GM12872 (cell line): ENCODE results near the gene IL17REL.

Source experiments
- TF ChIP-seq, protein P1 (sequence below): IDR thresholded peaks from 3 replicates; pipeline ENCODE4 v1.5.1; 2011; ENCODE audit warnings: low read depth, mild to moderate bottlenecking, low read length, moderate library complexity; ENCODE audit not compliant: insufficient read depth

The IL17REL gene

DNA sequence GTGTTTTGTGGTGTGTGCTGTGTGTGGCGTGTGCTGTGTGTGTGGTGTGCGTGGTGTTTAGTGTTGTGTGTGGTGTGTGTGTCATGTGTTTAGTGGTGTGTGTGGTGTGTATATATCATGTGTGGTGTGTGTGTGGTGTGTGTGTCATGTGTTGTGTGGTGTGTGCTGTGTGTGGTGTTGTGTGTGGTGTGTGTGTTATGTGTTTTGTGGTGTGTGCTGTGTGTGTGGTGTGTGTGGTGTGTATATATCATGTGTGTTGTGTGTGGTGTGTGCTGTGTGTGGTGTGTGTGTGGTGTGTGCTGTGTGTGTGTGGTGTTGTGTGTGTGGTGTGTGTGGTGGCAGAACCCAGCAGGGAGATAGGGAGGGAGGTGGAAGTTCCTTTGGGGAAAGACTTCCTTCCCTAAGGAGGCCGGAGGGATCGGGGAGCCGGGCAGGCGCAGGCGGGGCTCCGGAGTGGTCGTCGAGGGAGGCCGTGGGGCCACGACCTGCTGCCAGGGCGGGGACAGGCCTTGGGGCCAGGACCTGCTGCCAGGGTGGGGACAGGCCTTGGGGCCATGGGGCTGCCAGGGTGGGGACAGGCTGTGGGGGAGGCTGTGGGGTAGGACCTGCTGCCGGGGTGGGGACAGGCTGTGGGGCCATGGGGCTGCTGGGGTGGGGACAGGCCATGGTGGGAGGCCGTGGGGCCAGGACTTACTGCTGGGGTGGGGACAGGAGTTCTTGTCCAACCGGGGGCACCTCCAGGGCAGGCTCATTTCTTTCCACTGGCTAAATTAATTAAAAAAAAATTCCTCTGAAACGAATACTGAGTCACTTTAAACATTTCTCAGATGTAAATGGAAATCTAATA, 36.8 kb downstream of the IL17REL start:
- TF ChIP-seq, protein P1, sequence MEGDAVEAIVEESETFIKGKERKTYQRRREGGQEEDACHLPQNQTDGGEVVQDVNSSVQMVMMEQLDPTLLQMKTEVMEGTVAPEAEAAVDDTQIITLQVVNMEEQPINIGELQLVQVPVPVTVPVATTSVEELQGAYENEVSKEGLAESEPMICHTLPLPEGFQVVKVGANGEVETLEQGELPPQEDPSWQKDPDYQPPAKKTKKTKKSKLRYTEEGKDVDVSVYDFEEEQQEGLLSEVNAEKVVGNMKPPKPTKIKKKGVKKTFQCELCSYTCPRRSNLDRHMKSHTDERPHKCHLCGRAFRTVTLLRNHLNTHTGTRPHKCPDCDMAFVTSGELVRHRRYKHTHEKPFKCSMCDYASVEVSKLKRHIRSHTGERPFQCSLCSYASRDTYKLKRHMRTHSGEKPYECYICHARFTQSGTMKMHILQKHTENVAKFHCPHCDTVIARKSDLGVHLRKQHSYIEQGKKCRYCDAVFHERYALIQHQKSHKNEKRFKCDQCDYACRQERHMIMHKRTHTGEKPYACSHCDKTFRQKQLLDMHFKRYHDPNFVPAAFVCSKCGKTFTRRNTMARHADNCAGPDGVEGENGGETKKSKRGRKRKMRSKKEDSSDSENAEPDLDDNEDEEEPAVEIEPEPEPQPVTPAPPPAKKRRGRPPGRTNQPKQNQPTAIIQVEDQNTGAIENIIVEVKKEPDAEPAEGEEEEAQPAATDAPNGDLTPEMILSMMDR = no peak

DNA sequence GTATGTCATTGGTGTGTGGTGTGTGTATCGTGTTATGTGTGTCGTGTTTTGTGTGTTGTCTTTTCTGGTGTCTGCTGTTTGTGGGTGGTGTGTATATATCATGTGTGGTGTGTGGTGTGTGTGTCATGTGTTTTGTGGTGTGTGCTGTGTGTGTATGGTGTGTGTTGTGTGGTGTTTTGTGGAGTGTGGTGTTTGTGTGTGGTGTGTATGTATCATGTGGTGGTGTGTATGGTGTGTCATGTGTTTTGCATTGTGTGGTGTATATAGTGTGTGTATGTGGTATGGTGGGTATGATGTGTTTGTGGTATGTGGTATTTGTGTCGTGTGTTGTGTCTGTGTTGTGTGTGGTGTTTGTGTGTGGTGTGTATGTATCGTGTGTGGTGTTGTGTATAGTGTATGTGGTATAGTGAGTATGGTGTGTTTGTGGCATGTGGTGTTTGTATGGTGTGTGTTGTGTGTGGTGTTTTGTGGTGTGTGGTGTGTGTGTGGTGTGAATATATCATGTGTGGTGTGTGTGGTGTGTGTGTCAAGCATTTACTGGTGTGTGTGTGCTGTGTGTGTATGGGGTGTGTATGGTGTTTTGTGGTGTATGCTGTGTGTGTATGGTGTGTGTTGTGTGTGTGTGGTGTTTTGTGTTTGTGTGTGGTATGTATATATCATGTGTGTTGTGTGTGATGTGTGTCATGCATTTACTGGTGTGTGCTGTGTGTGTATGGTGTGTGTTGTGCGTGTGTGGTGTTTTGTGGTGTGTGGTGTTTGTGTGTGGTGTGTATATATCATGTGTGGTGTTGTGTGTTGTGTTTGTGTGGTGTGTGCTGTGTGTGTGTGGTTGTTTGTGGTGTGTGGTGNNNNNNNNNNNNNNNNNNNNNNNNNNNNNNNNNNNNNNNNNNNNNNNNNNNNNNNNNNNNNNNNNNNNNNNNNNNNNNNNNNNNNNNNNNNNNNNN, 39.3 kb downstream of the IL17REL start:
- TF ChIP-seq, protein P1 = no peak

DNA sequence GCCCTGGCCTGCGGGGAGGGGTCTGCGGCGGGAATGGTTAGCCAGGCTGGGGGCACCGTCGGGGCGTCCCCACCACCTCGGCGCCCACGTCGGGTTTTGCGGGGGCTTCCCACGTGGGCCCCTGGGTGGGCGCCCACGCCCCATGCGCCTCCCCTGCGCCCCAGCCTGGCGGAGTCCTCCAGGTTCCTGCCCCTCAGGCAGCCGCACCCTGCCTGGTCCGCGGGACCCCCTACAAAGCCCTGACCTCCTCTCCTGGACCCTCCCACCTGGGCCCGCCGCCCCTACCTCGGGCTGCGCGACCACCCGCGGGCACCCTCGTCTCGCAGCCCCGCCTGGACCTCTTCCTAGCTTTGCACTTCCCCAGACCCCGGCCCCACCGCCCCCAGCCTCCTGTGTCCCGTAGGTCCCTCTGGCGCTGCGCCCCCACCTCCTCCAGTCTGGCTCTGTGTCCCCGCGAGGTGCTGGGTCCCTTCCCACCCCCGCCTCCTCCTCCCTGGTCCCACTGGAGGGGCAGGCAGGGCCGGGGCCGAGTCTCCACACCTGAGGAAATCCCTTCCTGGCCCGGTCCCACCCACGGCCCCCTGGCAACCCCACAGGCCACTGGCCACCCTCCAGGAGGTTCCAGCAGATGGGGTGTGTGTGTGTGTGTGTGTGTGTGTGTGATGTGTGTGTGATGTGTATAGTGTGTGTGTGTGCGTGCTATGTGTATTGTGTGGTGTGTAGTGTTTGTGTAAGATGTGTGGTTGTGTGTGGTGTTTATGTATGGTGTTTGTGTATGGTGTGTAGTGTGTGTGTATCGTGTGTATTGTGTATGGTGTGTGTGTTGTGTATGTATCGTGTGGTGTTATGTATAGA, 40.2 kb downstream of the IL17REL start:
- TF ChIP-seq, protein P1 = no peak

- TF ChIP-seq, protein P1 = no peak
These were observed 41.1 kb downstream of the IL17REL start for GRCh38 chr22:49971232-49972162.

DNA sequence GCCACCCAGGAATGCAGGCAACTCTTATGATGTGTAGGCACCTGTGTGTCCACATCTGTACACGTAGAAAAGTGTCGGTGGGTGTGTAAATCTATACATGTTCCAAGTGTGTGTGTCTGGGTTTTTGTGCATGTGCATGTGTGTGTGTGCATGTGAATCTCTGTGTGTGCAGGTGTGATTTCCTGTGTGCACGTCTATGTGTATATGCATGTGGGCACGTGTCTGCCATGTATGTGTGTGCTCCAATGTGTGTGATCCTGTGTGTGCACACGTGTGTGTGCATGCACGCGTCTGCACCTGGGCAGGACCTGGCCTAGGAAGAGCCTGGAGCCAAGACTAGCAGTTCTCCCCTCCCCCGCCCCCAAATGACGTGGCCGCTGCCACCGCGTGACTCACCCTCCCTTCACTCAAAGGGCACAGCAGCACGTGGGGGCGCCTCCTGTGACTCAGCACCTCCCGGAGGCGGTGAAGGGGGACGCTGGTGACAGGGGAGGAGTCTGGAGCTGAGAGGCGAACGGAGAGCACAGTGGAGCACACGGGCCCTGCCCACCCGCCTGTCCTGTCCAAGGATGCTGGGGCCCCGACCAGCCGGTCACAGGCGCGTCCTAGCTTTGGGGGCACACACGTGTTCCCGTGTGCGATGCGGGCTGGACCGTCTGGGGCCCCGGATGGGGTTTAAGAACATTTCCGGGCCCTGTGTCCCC, 41.9 kb downstream of the IL17REL start:
- TF ChIP-seq, protein P1 = no peak
